ENCODE measurements around the gene REEP1. TPM values are rescaled to one million over a fixed set of nuclear protein-coding genes. Genes with fewer than 3 reads are reported as not detected.

The REEP1 gene
- total RNA-seq, 1 donor, result 0.36 TPM

DNA sequence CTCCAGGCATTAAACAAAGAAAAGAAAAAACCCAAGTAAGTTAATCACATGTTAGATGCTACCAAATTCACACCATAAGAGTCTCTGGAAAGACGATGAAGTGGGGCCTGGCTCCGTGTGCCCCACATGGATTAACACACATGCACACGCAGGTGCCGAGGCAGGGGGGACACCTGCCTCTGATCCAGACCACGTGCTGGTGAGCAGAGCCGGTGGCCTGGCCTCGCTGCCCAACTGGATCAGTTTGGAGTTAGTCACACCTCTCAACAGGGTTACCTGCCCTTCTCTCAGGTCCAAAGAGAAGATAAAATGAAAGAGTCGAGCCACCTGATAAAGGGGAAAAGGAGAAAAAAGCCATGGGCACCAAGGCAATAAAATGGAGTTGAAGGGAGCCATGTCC is 97.7 kb downstream of the REEP1 start:
- Histone ChIP-seq H4K20me1 (ENCODE audit: insufficient read depth, low read length) (no peaks in the 10 kb centered on the region), H3K27me3 (ENCODE audit: insufficient read depth, low read length) (peaks cover 14% of the 10 kb centered on the region), H3K36me3 (ENCODE audit: insufficient read depth, low read length) (no peaks in the 10 kb centered on the region), H2AFZ (ENCODE audit: low read length) (no peak overlapping the region), H3K4me1 (ENCODE audit: insufficient read depth, low read length) (no peaks in the 10 kb centered on the region), H3K27ac (ENCODE audit: low read depth, low read length) (no peak overlapping the region), H3K9me3 (ENCODE audit: low read depth, low read length) (no peaks in the 10 kb centered on the region), H3K79me2 (ENCODE audit: insufficient read depth, low read length) (no peaks in the 10 kb centered on the region), H3K4me3 (ENCODE audit: insufficient read depth, low read length) (no peak overlapping the region), H3K4me2 (ENCODE audit: insufficient read depth, low read length) (no peak overlapping the region)
- DNase-seq (ENCODE audit: insufficient read length, low spot score, missing footprints), result no peak
- TF ChIP-seq CTCF (IDR thresholded peaks at IDR 0.05; ENCODE audit: extremely low read depth, low read depth, low read length), result no peak

- H4K20me1 ChIP-seq (ENCODE audit: insufficient read depth, low read length), result no peaks in the 10 kb centered on the region
- H3K27me3 ChIP-seq (ENCODE audit: insufficient read depth, low read length), result peaks cover 14% of the 10 kb centered on the region
- no peaks in the 10 kb centered on the region for H3K4me1 ChIP-seq (ENCODE audit: insufficient read depth, low read length)
- H3K36me3 ChIP-seq (ENCODE audit: insufficient read depth, low read length), result no peaks in the 10 kb centered on the region
- no peak overlapping the region for H2AFZ ChIP-seq (ENCODE audit: low read length)
- no peak overlapping the region for H3K27ac ChIP-seq (ENCODE audit: low read depth, low read length)
- no peak for DNase-seq (ENCODE audit: insufficient read length, low spot score, missing footprints)
- no peak overlapping the region for H3K4me2 ChIP-seq (ENCODE audit: insufficient read depth, low read length)
- H3K79me2 ChIP-seq (ENCODE audit: insufficient read depth, low read length), result no peaks in the 10 kb centered on the region
- no peak for TF ChIP-seq CTCF (IDR thresholded peaks at IDR 0.05; ENCODE audit: extremely low read depth, low read depth, low read length)
- no peak overlapping the region for H3K4me3 ChIP-seq (ENCODE audit: insufficient read depth, low read length)
- no peaks in the 10 kb centered on the region for H3K9me3 ChIP-seq (ENCODE audit: low read depth, low read length)
Measured at GRCh38 chr2:86239326-86239725, 98.1 kb downstream of the REEP1 start.

GRCh38 chr2:86238354-86238753 is 99.1 kb downstream of the REEP1 start:
- Histone ChIP-seq H3K27me3 (ENCODE audit: insufficient read depth, low read length) (peaks cover 18% of the 10 kb centered on the region), H3K36me3 (ENCODE audit: insufficient read depth, low read length) (no peaks in the 10 kb centered on the region), H3K4me3 (ENCODE audit: insufficient read depth, low read length) (no peak overlapping the region), H4K20me1 (ENCODE audit: insufficient read depth, low read length) (no peaks in the 10 kb centered on the region), H3K4me2 (ENCODE audit: insufficient read depth, low read length) (no peak overlapping the region), H3K79me2 (ENCODE audit: insufficient read depth, low read length) (no peaks in the 10 kb centered on the region), H3K9me3 (ENCODE audit: low read depth, low read length) (no peaks in the 10 kb centered on the region), H3K4me1 (ENCODE audit: insufficient read depth, low read length) (no peaks in the 10 kb centered on the region), H3K27ac (ENCODE audit: low read depth, low read length) (no peak overlapping the region), H2AFZ (ENCODE audit: low read length) (no peak overlapping the region)
- no peak for DNase-seq (ENCODE audit: insufficient read length, low spot score, missing footprints)
- TF ChIP-seq CTCF (IDR thresholded peaks at IDR 0.05; ENCODE audit: extremely low read depth, low read depth, low read length), result no peak

DNA sequence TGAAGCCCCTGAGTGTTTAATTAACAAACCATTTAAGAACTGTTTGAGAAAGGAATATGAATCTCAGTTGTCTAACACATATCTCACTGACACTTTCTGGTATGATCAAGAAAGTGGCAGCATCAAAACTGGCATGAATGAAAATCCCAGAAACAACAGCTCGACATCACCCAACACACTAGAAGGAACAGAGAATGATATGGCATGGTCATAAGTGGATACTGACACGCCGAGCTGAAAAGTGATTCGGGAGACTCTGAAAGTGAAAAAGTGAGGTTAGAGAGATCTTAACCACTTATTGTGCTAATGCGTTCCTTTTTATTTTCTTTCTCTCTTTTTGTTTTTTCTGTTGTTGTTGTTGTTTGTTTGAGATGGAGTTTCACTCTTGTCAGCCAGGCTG is 100.3 kb downstream of the REEP1 start:
- Histone ChIP-seq H3K4me1 (ENCODE audit: insufficient read depth, low read length) (no peaks in the 10 kb centered on the region), H2AFZ (ENCODE audit: low read length) (no peak overlapping the region), H3K4me2 (ENCODE audit: insufficient read depth, low read length) (no peak overlapping the region), H3K4me3 (ENCODE audit: insufficient read depth, low read length) (no peak overlapping the region), H3K27me3 (ENCODE audit: insufficient read depth, low read length) (peaks cover 16% of the 10 kb centered on the region), H3K27ac (ENCODE audit: low read depth, low read length) (no peak overlapping the region), H3K9me3 (ENCODE audit: low read depth, low read length) (no peaks in the 10 kb centered on the region), H3K79me2 (ENCODE audit: insufficient read depth, low read length) (no peaks in the 10 kb centered on the region), H3K36me3 (ENCODE audit: insufficient read depth, low read length) (no peaks in the 10 kb centered on the region), H4K20me1 (ENCODE audit: insufficient read depth, low read length) (no peaks in the 10 kb centered on the region)
- TF ChIP-seq CTCF (IDR thresholded peaks at IDR 0.05; ENCODE audit: extremely low read depth, low read depth, low read length), result no peak
- no peak for DNase-seq (ENCODE audit: insufficient read length, low spot score, missing footprints)

All from osteoblast (primary cell).